ENCODE measurements around the gene CYB561D1. TPM values are rescaled to one million over a fixed set of nuclear protein-coding genes. Genes with fewer than 3 reads are reported as not detected.

Gene CYB561D1
- total and polyA plus RNA-seq, 9 of the 15 experiments (the other 6 are each of a cell fraction or from before 2014, with no cell fraction given), result 0.71 to 7.2 (median 3.5) TPM

DNA sequence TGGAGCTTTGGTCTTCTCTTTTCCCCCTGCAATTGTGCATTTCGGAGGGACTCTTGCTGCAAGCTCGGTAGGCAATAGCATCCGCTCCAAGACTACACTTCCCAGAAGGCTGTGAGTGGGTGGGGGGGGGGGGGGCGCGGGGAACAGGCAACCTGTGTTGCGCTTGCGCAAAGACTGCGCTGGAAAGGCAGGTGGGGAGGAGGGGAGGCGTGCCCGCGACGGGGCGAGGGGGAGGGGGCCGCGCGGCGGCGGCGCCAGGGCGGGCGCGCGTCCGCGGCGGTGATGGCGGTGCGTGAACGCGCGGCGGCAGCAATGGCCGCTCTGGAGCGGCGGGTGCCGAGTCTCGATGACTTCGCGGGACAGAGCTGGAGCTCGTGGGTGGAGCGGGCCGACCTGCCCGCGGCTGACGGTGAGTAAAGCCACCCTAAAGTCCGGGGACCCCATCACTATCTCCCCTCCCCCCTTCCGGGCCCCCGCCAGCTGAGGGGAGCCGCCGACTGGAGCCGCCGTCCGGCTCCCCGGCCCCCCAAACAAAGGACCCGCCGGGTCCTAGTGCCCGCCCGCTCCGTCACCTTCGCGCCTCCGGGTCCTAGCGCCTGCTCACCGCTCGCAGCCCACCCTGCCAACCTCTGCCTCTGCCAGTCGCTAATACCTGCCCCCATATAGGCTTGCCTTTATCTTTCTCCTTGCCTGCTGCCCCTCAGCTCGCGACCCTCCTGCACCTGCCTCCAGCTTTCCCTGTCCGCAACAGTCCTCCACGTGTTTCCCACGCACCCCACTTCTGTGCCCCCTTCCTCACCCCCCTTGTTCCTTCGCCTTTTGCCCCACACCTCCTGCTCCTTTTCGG is 10.0 kb upstream of the CYB561D1 start, which contains the start of gene ATXN7L2 (continued):
- TF ChIP-seq HMGN3 (IDR thresholded peaks at IDR 0.05; ENCODE audit: borderline replicate concordance, extremely low read depth, insufficient read length, low read depth, low read length) (peak; percentile 61), RBBP5 (IDR thresholded peaks at IDR 0.05; ENCODE audit: borderline replicate concordance, insufficient read depth, low read length, poor library complexity, severe bottlenecking) (peak; percentile 86), JUN (IDR thresholded peaks at IDR 0.05; ENCODE audit: borderline replicate concordance, low read depth, low read length) (peak; percentile 54; the same call in 1 of the 2 replicates), JUN (CRISPR knock-in tag; IDR thresholded peaks at IDR 0.05; ENCODE audit: borderline replicate concordance) (peak; percentile 86; the same call in 1 of the 2 replicates), TRIM28 (IDR thresholded peaks at IDR 0.05) (peak; percentile 76; the same call in 1 of the 2 replicates), RBM17 (IDR thresholded peaks at IDR 0.05; ENCODE audit: borderline replicate concordance, low read depth, low read length) (no peak), ZC3H8 (IDR thresholded peaks at IDR 0.05) (peak; percentile 92; the same call in 1 of the 2 replicates), RHOXF2B (CRISPR knock-in tag; conservative IDR thresholded peaks at IDR 0.05) (no peak), STAT5A (IDR thresholded peaks at IDR 0.05; ENCODE audit: borderline replicate concordance, low read length) (peak; percentile 58; the same call in 1 of the 2 replicates), SIRT6 (IDR thresholded peaks at IDR 0.05; ENCODE audit: low read depth, low read length) (no peak), BDP1 (IDR thresholded peaks at IDR 0.05; ENCODE audit: insufficient read depth, insufficient read length) (no peak), CEBPG (CRISPR knock-in tag; IDR thresholded peaks at IDR 0.05) (0 out of 2 replicates have a peak, but pooled peaks have one; percentile 38), CEBPG (tag; conservative IDR thresholded peaks at IDR 0.05 in 1 of 2, IDR thresholded peaks at IDR 0.05 in 1 of 2) (no peak), KDM5B (IDR thresholded peaks at IDR 0.05; ENCODE audit: insufficient replicate concordance, low read depth, low read length) (peak; percentile 89), HMG20B (CRISPR knock-in tag; IDR thresholded peaks at IDR 0.05) (no peak), ZBTB17 (CRISPR knock-in tag; IDR thresholded peaks at IDR 0.05) (peak; percentile 64; the same call in 1 of the 2 replicates)
- TF ChIP-seq, protein P1, sequence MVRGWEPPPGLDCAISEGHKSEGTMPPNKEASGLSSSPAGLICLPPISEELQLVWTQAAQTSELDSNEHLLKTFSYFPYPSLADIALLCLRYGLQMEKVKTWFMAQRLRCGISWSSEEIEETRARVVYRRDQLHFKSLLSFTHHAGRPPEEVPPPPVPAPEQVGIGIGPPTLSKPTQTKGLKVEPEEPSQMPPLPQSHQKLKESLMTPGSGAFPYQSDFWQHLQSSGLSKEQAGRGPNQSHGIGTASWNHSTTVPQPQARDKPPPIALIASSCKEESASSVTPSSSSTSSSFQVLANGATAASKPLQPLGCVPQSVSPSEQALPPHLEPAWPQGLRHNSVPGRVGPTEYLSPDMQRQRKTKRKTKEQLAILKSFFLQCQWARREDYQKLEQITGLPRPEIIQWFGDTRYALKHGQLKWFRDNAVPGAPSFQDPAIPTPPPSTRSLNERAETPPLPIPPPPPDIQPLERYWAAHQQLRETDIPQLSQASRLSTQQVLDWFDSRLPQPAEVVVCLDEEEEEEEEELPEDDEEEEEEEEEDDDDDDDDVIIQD (CRISPR knock-in tag; IDR thresholded peaks at IDR 0.05), result no peak
- TF ChIP-seq, protein P2, sequence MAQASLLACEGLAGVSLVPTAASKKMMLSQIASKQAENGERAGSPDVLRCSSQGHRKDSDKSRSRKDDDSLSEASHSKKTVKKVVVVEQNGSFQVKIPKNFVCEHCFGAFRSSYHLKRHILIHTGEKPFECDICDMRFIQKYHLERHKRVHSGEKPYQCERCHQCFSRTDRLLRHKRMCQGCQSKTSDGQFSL (CRISPR knock-in tag; IDR thresholded peaks at IDR 0.05), result peak; percentile 87
- TF ChIP-seq, protein P2 (tag; IDR thresholded peaks at IDR 0.05), result peak in 1 of 2 experiments; percentile 100; a peak in 2 of 4 replicates
- TF ChIP-seq, protein P3, sequence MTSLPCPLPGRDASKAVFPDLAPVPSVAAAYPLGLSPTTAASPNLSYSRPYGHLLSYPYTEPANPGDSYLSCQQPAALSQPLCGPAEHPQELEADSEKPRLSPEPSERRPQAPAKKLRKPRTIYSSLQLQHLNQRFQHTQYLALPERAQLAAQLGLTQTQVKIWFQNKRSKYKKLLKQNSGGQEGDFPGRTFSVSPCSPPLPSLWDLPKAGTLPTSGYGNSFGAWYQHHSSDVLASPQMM (CRISPR knock-in tag; IDR thresholded peaks at IDR 0.05), result no peak

All from K562 (cell line).